HepG2 (cell line): ENCODE measurements around the gene ZNF683. TPM values are rescaled to one million over a fixed set of nuclear protein-coding genes. Genes with fewer than 3 reads are reported as not detected.

Source experiments
- CCDC6 ChIP-seq: sonication (generic); formaldehyde crosslinking; IDR thresholded peaks from 2 replicates; pipeline ENCODE4 v1.8.1; 2022; ENCODE audit warnings: mild to moderate bottlenecking, missing genetic modification reagents, moderate library complexity
- FOSL2 ChIP-seq: sonication (generic); formaldehyde crosslinking; IDR thresholded peaks from 2 replicates; pipeline ENCODE4 v1.4.0; 2020; ENCODE audit warnings: missing genetic modification reagents
- TRIM24 ChIP-seq: sonication (generic); formaldehyde crosslinking; IDR thresholded peaks from 2 replicates; pipeline ENCODE4 v1.8.0; 2022; ENCODE audit warnings: mild to moderate bottlenecking, missing genetic modification reagents
- ZNF367 ChIP-seq: sonication (generic); formaldehyde crosslinking; IDR thresholded peaks from 2 replicates; pipeline ENCODE4 v1.4.0; 2020; ENCODE audit warnings: missing genetic modification reagents, borderline replicate concordance
- ZNF564 ChIP-seq: sonication (generic); formaldehyde crosslinking; IDR thresholded peaks from 2 replicates; pipeline ENCODE4 v1.8.1; 2023; ENCODE audit warnings: mild to moderate bottlenecking, missing genetic modification reagents
- ZNF569 ChIP-seq: sonication (generic); formaldehyde crosslinking; IDR thresholded peaks from 2 replicates; pipeline ENCODE4 v1.5.0; 2020; ENCODE audit warnings: mild to moderate bottlenecking, missing genetic modification reagents, moderate library complexity, borderline replicate concordance
- ZNF598 ChIP-seq: sonication (generic); formaldehyde crosslinking; IDR thresholded peaks from 2 replicates; pipeline ENCODE4 v1.5.1; 2020; ENCODE audit warnings: mild to moderate bottlenecking, missing genetic modification reagents, borderline replicate concordance
- ZNF615 ChIP-seq: sonication (generic); formaldehyde crosslinking; IDR thresholded peaks from 2 replicates; pipeline ENCODE4 v1.5.0; 2020; ENCODE audit warnings: mild to moderate bottlenecking, missing genetic modification reagents, borderline replicate concordance
- ZNF746 ChIP-seq: sonication (generic); formaldehyde crosslinking; IDR thresholded peaks from 2 replicates; pipeline ENCODE4 v1.8.0; 2022; ENCODE audit warnings: mild to moderate bottlenecking, missing genetic modification reagents
- ZNF781 ChIP-seq: sonication (generic); formaldehyde crosslinking; IDR thresholded peaks from 2 replicates; pipeline ENCODE4 v1.5.1; 2020; ENCODE audit warnings: borderline replicate concordance, mild to moderate bottlenecking, missing genetic modification reagents; ENCODE audit errors: not compliant biosample characterization
- polyA plus RNA-seq, 8 experiments: library from polyadenylated mRNA; depleted of rRNA in 3 of 8; stranded (reverse) in 7 of 8; unstranded in 1 of 8; fragments of >200 nt; fragmentation: Illumina TruSeq in 4 of 8; extraction: Trizol in 4 of 8; gene quantifications; 2 replicates each; pipeline versions ENCODE4 v1.2.1 to v1.2.3, GENCODE V29; 2011 to 2016; ENCODE audit warnings: low read depth in 4 of 8, missing spikeins in 1 of 8, mixed read lengths in 1 of 8; ENCODE audit not compliant: insufficient read depth in 1 of 8
- total RNA-seq, 5 experiments: library from RNA; depleted of rRNA; stranded (reverse); fragments of >200 nt; fragmentation: Illumina TruSeq; extraction: Trizol; gene quantifications; 2 replicates each; pipeline ENCODE4 v1.2.3, GENCODE V29; 2016; ENCODE audit warnings: low read depth in 1 of 5
- TF ChIP-seq, protein P1 (sequence below): sonication (generic); formaldehyde crosslinking; IDR thresholded peaks from 2 replicates; pipeline ENCODE4 v1.4.0; 2020; ENCODE audit warnings: missing genetic modification reagents, borderline replicate concordance
- TF ChIP-seq, protein P2 (sequence below): sonication (generic); formaldehyde crosslinking; IDR thresholded peaks from 2 replicates; pipeline ENCODE4 v1.8.0; 2022; ENCODE audit warnings: mild to moderate bottlenecking, missing genetic modification reagents
- TF ChIP-seq, protein P3 (sequence below): sonication (generic); formaldehyde crosslinking; IDR thresholded peaks from 2 replicates; pipeline ENCODE4 v1.5.0; 2020; ENCODE audit warnings: mild to moderate bottlenecking, missing genetic modification reagents, borderline replicate concordance
- TF ChIP-seq, protein P4 (sequence below): sonication (generic); formaldehyde crosslinking; IDR thresholded peaks from 2 replicates; pipeline ENCODE4 v1.5.0; 2020; ENCODE audit warnings: mild to moderate bottlenecking, missing genetic modification reagents

Gene ZNF683
- total and polyA plus RNA-seq, 2 of the 13 experiments (the other 11 are each of a cell fraction or from before 2014, with no cell fraction given) = not detected

DNA sequence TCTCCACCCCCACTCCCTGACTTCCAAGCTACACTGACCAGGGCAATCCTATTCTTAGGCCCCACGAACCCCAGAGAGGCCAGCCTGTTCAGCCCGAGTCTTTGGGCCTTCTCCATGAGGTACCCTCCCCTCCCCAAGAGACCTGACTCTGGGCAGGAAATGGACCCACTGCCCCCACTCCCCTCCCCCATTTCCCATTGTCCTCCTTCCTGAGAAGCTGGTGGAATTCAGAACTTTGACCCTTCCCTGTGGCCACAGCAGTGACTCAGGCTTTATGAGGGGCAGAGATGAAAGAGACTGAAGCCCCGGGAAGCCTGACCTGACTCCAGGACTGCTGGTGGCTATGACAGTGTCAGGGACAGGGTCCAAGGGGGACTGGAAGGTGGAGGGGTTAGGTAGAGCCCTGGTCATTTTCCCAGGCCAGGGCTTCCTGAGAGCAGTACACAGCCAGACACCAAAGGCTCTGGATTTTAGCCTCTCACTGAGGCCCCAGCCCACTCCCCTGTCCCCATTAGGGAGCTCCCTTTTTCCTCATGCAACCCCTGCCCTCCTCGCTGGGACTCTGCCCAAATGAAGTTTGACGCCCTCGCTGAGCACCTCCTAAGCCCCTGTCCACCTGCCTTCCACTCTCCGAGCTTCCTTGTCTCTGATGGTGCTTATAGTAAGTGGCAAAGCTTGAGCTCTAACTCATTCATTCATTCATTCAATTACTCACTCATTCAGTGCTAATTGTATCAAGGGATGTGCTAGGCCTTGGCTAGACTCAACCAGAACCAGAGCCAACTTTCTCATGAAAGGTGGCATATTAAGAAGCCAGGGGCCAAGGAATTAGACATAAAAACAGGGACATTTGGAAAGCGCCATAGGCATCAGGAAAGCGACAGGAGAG, 21.6 kb downstream of the ZNF683 start (continued):
- TF ChIP-seq, protein P1, sequence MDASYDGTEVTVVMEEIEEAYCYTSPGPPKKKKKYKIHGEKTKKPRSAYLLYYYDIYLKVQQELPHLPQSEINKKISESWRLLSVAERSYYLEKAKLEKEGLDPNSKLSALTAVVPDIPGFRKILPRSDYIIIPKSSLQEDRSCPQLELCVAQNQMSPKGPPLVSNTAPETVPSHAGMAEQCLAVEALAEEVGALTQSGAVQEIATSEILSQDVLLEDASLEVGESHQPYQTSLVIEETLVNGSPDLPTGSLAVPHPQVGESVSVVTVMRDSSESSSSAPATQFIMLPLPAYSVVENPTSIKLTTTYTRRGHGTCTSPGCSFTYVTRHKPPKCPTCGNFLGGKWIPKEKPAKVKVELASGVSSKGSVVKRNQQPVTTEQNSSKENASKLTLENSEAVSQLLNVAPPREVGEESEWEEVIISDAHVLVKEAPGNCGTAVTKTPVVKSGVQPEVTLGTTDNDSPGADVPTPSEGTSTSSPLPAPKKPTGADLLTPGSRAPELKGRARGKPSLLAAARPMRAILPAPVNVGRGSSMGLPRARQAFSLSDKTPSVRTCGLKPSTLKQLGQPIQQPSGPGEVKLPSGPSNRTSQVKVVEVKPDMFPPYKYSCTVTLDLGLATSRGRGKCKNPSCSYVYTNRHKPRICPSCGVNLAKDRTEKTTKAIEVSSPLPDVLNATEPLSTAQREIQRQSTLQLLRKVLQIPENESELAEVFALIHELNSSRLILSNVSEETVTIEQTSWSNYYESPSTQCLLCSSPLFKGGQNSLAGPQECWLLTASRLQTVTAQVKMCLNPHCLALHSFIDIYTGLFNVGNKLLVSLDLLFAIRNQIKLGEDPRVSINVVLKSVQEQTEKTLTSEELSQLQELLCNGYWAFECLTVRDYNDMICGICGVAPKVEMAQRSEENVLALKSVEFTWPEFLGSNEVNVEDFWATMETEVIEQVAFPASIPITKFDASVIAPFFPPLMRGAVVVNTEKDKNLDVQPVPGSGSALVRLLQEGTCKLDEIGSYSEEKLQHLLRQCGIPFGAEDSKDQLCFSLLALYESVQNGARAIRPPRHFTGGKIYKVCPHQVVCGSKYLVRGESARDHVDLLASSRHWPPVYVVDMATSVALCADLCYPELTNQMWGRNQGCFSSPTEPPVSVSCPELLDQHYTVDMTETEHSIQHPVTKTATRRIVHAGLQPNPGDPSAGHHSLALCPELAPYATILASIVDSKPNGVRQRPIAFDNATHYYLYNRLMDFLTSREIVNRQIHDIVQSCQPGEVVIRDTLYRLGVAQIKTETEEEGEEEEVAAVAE (CRISPR knock-in tag) = no peak
- TF ChIP-seq CCDC6 (CRISPR knock-in tag) (no peak; the same call in 1 of the 2 replicates), ZNF781 (CRISPR knock-in tag) (no peak), TRIM24 (CRISPR knock-in tag) (peak; percentile 73; the same call in 1 of the 2 replicates), ZNF367 (CRISPR knock-in tag) (no peak), FOSL2 (CRISPR knock-in tag) (peak; percentile 95), ZNF615 (CRISPR knock-in tag) (no peak), ZNF598 (CRISPR knock-in tag) (peak; percentile 26; the same call in 1 of the 2 replicates), ZNF746 (CRISPR knock-in tag) (peak; percentile 96), ZNF564 (CRISPR knock-in tag) (0 out of 2 replicates have a peak, but pooled peaks have one; percentile 29), ZNF569 (CRISPR knock-in tag) (no peak)
- TF ChIP-seq, protein P2, sequence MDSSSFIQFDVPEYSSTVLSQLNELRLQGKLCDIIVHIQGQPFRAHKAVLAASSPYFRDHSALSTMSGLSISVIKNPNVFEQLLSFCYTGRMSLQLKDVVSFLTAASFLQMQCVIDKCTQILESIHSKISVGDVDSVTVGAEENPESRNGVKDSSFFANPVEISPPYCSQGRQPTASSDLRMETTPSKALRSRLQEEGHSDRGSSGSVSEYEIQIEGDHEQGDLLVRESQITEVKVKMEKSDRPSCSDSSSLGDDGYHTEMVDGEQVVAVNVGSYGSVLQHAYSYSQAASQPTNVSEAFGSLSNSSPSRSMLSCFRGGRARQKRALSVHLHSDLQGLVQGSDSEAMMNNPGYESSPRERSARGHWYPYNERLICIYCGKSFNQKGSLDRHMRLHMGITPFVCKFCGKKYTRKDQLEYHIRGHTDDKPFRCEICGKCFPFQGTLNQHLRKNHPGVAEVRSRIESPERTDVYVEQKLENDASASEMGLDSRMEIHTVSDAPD (CRISPR knock-in tag) = peak; percentile 78
- TF ChIP-seq, protein P3, sequence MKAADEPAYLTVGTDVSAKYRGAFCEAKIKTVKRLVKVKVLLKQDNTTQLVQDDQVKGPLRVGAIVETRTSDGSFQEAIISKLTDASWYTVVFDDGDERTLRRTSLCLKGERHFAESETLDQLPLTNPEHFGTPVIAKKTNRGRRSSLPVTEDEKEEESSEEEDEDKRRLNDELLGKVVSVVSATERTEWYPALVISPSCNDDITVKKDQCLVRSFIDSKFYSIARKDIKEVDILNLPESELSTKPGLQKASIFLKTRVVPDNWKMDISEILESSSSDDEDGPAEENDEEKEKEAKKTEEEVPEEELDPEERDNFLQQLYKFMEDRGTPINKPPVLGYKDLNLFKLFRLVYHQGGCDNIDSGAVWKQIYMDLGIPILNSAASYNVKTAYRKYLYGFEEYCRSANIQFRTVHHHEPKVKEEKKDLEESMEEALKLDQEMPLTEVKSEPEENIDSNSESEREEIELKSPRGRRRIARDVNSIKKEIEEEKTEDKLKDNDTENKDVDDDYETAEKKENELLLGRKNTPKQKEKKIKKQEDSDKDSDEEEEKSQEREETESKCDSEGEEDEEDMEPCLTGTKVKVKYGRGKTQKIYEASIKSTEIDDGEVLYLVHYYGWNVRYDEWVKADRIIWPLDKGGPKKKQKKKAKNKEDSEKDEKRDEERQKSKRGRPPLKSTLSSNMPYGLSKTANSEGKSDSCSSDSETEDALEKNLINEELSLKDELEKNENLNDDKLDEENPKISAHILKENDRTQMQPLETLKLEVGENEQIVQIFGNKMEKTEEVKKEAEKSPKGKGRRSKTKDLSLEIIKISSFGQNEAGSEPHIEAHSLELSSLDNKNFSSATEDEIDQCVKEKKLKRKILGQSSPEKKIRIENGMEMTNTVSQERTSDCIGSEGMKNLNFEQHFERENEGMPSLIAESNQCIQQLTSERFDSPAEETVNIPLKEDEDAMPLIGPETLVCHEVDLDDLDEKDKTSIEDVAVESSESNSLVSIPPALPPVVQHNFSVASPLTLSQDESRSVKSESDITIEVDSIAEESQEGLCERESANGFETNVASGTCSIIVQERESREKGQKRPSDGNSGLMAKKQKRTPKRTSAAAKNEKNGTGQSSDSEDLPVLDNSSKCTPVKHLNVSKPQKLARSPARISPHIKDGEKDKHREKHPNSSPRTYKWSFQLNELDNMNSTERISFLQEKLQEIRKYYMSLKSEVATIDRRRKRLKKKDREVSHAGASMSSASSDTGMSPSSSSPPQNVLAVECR = peak; percentile 39; the same call in 1 of the 2 replicates
- TF ChIP-seq, protein P4, sequence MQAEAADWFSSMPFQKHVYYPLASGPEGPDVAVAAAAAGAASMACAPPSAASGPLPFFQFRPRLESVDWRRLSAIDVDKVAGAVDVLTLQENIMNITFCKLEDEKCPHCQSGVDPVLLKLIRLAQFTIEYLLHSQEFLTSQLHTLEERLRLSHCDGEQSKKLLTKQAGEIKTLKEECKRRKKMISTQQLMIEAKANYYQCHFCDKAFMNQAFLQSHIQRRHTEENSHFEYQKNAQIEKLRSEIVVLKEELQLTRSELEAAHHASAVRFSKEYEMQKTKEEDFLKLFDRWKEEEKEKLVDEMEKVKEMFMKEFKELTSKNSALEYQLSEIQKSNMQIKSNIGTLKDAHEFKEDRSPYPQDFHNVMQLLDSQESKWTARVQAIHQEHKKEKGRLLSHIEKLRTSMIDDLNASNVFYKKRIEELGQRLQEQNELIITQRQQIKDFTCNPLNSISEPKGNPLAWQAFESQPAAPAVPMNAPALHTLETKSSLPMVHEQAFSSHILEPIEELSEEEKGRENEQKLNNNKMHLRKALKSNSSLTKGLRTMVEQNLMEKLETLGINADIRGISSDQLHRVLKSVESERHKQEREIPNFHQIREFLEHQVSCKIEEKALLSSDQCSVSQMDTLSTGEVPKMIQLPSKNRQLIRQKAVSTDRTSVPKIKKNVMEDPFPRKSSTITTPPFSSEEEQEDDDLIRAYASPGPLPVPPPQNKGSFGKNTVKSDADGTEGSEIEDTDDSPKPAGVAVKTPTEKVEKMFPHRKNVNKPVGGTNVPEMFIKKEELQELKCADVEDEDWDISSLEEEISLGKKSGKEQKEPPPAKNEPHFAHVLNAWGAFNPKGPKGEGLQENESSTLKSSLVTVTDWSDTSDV (CRISPR knock-in tag) = no peak
